ENCODE measurements around the gene ZBTB17.
"Not testable (repeated sequence)": the region's sequence is repeated elsewhere in the genome, so short reads cannot be mapped to it uniquely, and the experiment has no call there.

ZBTB17 gene

DNA sequence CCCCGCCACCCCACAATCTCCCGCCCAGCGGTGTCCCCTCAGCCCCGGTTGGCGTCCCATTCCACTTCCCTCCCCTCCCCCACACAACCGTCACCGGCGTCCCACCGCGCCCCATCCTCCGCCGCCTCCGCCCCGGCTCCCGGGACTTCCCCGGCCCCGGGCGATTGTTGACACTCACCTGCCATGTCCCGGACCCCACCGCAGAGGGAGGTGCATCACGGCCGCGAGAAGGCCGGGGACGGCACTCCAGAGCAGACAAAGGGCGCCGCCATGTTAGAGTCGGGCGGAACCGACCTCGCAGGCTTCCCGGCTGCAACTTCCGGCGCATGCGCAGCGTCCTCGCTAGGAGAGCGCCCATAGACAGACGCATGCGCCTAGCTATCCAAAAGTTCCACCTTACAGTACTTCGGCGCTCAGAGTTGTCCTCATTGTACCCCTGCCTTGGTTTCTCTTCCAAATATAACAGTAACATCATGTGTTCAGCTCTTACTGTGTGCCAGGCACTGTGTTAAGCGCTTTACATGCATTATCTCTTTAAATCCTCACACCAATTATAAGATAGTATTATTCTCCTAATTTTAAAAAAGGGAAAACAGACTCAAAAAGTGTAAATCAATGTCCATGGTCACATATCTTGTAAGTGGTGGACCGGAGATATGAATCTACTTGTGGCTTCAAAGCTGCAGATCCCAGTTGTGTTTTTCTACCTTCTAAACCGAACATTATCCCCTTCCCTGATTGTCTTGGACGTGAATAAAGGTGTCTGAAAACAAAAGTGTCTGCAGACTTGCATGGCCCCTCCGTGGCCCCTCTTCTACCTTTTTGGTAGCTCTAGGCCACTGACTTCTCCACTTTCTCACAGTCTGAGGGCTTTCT, at the start of gene ZBTB17:
Gene ZBTB17, minus strand, starts transcription at position 297 of the 876 bp plus-strand sequence. CDS start 27,606 bp downstream, outside the sequence.
- peak; percentile 98 for DNase-seq (ENCODE audit: low spot score)

DNA sequence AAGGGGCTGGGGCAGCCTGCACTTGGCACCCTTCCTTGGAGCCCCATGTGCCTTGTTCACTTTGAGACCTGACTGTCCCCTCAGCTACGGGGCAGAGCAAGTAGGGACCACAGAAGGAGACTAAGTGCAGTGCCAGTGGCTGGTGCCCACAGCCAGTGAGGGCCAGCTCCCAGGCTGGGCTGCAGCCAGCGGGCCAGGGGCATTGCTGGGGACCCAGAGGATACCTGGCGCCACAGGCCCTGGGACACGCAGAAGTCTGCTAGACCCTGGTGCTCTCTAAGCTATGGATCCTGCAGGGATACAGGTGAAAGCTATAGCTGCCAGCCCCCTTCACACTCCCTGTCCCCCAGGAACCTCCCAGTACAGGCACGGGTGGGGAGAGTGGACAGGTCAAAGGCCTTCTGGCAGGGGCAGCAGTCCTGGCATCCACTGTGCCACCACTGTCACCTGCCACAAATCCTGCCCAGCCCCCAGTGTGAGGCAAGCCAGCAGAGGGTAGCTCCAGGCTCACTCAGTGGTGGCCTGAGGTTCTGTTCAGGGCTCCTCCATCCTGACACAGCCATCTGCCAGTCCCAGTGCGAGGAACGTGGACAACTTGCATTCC, 47.3 kb upstream of the ZBTB17 start:
- DNase-seq (ENCODE audit: low spot score): no peak

DNA sequence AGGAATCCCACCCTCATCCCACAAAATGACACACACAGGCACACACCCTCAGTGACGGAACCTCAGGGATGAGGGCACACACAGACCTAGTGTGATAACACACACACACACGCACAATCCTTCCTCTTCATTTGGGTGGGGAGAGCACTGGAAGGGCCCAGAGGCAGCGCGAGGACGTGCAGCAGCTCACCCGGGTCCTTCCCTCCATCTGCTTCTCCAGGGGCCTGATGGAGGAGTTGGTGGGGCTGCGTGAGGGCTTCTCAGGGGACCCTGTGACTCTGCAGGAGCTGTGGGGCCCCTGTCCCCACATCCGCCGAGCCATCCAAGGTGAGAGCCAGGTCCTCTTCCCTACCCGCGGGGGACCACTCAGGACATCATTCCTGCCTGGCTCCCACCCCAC, 46.5 kb upstream of the ZBTB17 start:
- DNase-seq (ENCODE audit: low spot score): no peak

DNA sequence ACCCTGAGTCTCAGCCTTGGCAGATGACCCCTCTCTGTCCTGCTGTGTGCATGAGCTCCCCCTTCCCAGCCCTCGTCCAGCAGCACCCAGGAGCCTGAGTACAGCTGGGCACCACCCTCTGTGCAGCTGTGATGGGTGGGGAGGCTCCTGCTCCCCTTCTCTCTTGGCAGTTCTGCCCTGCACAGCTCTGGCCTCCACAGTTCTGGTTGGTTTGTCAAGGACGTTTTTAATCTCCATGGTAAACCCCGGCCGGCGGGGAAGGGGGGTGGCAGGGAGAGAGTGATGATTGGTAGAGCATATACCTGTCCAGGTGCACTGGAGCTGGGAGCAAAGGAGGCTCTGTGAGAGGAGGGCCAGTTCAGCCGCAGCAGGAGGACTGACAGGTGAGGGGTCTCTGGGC, 45.8 kb upstream of the ZBTB17 start, which contains the start of gene CLCNKA:
Gene CLCNKA, plus strand, starts transcription at position 356 of the 400 bp plus-strand sequence. CDS start 584 bp downstream, outside the sequence.
- DNase-seq (ENCODE audit: low spot score): no peak

DNA sequence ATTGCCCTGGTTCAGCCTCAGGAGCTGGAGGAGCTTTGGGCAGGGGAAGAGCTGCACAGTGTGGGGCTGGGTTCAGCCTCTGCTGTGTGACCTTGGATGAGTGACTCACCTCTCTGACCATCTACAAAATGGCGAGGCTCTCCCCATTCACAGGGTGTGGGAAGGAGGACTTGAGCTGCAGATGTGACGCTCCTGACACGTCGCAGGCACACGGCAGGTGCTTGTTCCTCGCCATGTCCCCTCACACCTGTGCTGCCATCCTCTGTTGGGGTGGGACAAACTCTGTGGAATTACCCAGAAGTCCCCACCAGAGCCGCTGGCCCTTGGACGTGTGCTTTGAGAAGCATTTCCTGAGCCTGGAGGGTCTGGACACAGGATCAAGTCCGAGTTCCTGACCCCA, 45.0 kb upstream of the ZBTB17 start:
- not testable (repeated sequence) for DNase-seq (ENCODE audit: low spot score)

DNA sequence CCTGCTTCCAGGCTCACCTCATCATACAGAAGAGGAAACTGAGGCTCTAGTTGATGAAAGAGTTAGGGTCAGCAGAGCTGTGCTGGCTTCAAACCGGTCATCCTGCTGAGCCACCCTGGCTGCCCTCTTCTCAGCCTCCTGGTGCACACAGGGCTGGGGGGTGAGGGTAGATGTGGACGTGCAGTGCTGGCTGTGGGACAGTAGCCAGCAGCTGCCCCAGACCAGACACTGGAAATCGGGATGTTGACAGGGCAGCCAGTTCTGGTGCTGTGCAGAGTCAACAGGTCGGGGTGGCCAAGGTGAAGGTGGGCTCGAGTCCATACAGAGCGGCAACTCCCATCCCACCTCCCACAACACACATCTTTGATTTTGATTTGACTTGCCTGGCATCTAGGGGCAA, 44.4 kb upstream of the ZBTB17 start:
- no peak for DNase-seq (ENCODE audit: low spot score)

DNA sequence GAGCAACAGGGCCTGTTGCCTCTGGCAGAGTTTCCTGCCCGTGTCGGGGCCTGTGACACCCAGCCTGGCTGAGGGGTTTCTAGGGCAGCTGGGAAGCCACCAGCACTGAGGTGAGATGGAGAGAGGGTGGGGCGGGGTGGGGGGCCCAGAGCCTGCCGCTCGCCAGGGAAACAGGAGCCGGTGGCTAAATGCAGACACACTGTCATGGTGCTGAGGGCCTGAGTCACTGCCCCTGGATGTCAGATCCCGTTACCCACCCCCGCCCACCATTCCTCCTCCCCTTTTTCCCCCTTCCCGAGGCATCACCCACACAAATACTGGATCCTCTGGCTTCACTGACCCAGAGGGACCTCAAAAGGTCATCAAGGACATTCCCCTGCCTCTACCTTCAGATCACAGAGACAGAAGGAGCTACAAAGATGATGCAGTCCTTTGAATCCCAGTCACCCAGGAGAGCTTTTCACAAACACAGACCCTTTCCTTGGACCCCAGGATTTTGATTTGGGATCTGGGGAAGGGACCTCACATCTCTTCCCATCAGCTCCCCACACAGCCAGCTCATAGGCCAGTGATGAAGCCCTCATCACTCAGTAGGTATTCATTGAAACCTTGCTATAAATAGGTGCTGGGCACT, 43.9 kb upstream of the ZBTB17 start:
- no peak for DNase-seq (ENCODE audit: low spot score)

DNA sequence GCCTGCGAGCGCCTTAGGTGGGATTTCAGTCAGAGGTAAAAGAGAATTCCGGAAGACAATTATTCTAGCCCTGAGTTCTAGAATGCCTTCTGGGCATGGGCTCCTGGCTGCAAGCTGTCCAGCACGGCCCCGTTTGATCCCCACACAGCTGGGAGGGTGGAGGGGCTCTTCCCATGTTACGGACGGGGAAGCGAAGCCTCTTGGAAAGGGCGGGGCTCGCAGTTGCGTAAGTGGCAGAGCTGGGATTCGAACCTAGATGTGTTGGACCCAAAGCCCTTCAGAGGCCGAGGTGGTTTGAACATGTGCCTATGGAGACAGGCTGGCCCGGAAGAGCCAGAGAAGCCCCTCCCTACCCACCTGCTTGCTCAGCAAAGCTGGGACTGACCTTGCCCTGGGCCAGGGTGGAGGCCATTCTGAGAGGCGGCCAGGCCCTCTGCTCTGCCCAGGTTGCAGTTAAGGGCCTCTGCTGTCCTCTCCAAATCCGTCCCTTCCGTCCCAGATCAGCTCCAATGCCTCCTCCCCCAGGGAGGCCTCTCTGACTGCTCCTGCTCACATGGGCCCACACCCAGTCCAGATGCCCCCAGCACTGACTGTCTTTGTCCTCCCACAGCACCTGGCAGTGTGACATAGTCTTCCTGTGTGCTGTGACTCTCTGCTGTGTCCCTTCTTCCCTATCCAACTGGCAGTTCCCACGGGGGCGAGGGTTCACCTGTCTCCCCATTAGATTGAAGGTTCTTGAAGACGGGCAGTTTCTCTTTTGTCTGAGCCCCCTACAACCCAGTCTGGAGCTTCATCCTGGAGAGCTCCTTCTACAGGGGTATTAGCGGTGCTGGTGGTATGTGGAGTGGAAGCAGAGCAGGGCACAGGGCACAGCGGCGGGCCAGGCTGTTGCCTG, 43.1 kb upstream of the ZBTB17 start:
- DNase-seq (ENCODE audit: low spot score): no peak

DNA sequence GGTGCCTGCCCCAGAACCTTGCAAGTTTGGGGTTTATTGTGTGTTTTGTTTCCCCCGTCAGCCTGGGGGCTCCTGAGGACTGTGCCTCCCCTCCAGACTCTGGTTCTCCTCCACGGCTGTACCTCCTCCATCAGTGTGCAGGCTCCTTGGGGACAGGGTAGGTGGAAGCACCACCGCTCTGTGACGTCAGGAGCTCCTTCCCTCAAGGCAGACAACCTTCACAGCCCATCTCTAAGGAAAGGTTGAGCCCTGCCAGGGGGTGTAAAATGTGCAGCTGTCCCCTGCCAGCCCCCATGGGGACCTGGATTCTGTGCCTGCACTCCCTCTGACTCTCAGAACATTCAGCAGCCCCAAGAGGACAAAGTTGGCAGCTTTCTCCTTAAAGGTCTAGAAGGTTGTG, 42.4 kb upstream of the ZBTB17 start:
- DNase-seq (ENCODE audit: low spot score): no peak

DNA sequence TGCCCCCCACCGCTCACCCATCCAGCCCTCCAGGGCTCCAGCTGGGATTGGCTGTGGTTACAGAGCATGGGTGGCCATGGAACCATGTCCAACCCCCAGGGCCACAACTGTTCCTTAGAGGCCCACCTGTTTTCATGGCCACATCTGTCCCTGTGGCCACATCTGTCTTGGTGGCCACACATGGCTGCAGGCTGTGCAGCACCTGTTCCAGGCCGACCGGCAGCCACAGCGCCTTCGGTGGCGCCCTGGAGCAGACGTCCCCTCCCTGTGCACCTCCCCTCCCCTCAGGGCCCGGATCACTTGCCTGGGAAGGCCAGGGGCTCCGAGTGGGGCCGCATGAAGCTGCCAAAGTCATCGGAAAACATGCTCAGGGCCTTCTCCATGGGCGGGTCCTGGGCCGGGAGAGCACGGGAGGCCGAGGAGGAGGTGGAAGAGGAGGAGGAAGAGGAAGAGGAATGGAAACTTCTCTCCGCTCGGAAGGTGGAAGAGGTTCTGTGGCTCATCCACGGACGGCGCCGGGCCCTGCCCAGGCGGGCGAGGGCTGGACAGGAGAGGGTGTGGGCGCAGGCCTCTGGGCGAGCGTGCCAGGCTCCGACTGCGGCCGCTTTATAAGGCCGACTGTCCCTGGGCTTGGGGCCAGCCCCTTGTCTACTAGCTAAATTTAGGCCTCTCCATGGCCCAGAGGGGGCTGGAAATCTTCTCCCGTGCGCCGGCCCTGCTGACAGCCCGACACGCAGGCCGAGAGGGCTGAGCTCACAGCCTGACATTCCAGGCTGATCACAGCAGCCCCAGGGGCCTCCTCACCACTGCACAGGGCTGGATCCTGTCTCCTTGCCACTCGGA, 41.8 kb upstream of the ZBTB17 start, which contains the start of gene HSPB7:
Gene HSPB7, minus strand, starts transcription at position 583 of the 843 bp plus-strand sequence. Its CDS starts 80 bp downstream, at position 503.
- DNase-seq (ENCODE audit: low spot score): peak; percentile 68

DNA sequence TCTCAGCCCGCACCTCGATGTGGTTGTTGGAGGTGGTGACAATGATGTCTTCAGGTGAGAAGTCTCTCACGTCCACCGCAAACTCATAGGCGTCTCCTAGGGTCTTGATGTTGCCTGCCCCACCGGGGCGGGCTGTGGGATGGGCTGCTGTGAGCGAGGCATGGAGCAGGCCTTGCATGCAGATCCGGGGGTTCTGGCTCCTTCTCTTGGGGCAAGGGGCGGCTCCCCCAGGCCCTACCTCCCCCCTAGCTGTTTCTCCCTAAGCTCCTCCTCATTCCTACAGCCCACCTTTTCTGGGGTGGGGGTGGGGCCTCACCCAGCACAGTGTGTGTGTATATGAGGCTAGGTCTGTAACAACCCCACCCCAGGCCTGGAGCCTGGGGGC, 41.2 kb upstream of the ZBTB17 start:
- no peak for DNase-seq (ENCODE audit: low spot score)

DNA sequence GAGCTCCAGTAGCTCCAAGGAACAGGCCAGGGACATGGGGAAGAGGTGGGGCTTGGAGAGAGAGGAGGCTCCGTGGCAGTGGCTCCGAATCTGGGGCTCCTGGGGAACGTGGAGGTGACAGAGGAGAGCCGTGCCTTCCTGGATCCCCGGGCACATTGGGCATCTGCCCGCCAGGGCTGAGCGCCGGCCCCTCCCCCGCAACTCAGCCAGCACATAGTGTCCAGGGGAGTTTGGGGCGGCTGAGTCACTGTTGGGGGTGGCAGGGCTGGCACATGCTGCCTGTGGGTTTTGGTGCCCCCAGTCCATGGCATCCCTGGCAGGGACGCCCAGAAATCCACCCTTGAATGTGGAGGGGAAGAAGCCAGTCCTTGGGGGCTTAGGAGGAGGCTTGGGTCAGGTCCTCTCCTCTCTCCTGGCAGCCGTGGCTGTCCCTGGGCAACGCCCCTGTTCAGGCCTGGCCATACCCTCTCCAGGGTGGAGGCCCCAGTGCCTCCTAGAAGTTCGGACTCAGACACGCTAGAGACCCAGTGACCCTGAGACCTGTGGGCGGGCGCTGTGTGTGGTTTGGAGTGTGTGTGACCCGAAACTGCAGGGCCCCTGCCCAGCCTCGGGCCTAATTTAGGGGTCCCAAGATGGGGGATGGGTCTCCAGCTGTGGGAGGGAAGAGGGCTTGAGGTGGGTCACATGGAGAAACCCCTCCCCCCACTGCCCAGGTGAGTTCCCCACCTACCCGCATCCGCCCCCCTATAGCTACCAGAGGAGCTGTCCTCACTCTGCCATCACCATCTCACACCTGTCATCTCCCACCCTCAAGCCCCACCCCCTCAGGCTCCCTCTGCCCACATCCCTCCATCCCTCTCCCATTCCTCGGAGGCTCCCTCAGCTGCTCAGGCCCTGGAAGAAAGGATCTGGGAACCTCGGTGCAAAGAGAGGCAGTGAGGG, 40.3 kb upstream of the ZBTB17 start:
- DNase-seq (ENCODE audit: low spot score): no peak

DNA sequence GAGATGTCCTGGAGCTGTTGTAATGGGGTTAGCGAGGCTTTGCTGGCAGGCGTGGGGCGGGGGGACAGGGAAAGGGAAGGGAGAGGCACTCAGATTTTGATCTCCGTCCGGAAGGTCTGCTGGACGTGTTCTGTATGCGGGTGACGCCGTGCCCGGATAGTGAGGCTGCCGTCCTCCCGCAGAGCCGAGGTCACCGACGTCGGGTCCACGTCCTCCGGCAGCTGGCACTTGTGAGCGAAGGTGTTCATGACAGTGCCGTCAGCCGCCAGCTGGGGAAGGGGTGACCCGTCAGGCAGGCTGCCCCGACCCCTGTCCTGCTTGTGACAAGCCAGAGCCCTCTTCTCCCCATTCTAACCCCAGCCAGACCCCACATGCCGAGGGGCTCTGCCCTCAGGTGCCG, 39.6 kb upstream of the ZBTB17 start:
- no peak for DNase-seq (ENCODE audit: low spot score)

DNA sequence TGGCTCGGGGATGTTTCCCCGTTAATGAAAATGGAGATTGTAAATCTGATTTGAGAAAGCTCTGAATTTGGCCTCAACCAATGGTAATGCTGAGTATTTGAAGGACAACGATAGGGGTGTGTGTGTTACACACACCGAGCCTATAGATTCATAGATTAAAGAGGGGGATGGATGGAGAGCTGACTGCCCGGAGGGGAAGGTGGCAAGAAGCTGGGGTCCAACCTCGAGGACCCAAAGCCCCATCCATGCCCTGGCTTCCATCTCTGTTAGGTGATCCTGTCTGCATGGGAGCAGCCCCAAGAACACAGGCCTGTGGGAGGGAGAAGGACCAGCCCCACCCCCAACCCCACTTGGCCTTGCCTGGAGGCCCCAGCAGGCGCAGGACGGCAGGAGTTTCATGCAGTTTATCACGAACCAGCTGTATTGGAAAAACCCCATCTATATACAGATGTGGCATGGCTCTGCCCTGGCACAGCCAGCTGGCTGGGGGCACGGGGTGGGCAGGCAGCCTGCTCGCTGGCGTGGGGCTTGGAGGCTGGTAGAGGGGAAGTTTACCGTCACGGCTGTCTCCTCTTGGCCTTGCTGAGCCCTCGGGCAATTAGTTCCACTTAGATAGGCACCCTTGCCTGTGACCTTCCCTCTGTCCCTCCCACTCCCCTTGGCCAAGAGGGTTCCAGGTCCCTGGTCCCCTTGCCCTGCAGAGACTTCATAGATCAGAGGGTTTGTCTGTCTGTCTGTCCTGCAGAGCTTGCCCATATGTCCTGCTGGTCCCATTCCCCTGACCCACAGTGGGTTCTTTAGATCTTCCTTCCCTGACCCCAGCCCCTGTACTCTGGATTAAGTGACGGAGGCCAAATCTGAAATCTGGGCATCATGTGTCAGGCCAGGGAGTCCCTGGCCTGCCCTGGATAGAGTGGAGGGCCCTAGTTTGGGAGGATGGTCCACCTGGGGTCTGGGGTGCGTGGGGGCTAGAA, 38.9 kb upstream of the ZBTB17 start:
- peak; percentile 53 for DNase-seq (ENCODE audit: low spot score)

DNA sequence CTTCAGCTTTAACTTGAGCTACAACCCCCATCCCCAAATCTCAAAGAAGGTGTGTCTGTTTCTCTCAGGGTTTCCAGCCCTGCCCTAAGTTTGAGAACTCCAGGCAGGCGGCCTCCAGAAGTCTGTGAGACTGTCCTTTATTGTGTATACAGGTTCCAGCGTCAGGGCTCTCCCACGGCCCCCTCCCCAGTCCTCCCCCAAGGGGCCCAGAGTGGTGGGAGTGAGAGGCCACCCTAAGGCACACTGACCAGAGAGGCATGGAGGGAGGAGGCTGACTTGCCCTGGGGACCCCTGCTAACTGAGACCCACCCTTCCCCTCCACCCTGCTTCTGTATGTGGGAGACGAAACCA, 38.0 kb upstream of the ZBTB17 start:
- DNase-seq (ENCODE audit: low spot score): no peak

DNA sequence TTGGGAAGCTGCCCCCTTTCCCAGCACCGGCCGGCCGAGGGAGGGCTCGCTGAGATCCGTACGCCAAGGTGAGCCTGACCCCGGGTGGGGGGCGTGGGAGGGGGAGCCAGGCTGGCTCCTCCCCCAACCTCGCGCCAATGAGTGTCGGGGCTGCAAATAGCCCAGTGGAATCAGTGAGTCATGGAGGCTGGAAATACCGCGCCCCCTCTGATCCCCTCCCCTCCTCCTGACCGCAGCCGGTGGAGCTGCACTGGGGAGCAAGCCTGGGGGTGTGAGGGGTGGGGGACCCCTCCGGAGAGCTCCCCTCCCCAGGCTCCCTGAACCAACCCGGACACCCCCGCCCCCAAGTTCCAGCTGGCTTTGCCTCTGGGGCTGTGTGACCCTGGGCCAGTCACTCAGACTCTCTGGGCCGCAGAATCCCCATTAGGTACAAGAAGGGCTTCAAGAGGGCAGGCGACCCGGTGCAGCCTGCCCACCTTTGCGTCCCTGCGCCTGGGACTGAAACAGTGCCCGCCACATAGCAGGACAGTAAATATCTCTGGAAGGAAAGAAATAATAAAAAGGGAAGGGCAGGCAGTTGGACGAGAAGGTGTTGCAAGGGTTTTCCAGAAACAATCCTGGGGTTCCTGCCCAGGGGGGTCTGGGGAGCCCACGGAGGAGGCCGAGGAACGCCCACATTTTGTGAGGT, 37.5 kb upstream of the ZBTB17 start:
- peak; percentile 61 for DNase-seq (ENCODE audit: low spot score)

DNA sequence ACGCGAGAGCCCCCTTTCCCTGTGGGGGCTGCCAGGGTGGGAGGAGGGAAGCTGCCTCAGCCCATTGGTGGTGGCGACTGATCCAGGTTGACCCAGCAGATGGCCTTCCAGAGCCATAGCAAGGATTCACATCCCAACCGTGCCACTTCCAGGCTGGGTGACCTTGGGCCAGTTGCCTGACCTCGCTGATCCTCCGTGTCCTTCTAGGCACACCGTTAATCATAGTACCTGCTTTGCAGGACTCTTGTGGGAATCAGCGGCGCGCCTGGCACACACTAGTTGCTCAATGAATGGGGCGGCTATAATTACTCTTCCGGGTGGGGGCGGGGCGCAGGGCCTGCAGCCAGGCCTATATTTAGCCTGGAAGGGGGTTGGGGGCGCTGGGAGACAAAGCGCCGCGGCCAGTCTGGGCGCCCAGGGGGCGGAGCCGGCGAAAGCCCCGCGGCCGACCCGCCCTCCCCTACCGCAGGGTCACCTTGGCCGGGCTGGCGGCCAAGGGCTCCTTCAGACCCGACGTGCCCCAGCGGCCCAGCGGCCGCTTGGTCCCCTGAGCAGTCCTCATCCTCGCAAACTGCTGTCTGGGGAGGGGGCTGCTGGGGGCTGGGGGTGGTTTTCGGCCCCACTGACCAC, 36.8 kb upstream of the ZBTB17 start:
- no peak for DNase-seq (ENCODE audit: low spot score)
